GM12878 (cell line): ENCODE results near the gene TGFB2.

ENCODE experiments used
- ATF7 ChIP-seq: fragments of 450-650 bp; IDR thresholded peaks from 2 replicates; pipeline ENCODE4 v1.6.1; 2016; ENCODE audit warnings: low read depth, mild to moderate bottlenecking
- BRCA1 ChIP-seq: IDR thresholded peaks from 2 replicates; pipeline ENCODE4 v1.6.1; 2011; ENCODE audit warnings: low read depth, low read length, improper control_type of control experiment
- MEF2A ChIP-seq: IDR thresholded peaks from 2 replicates; pipeline ENCODE4 v1.6.1; 2011; ENCODE audit warnings: low read depth, mild to moderate bottlenecking, low read length, moderate library complexity; ENCODE audit not compliant: insufficient read depth
- NR2F1 ChIP-seq: fragments of 450-650 bp; conservative IDR thresholded peaks from 2 replicates; pipeline ENCODE4 v1.6.1; 2017; ENCODE audit warnings: mild to moderate bottlenecking
- POLR2AphosphoS5 ChIP-seq: IDR thresholded peaks from 2 replicates; pipeline ENCODE4 v1.6.1; 2011; ENCODE audit warnings: mild to moderate bottlenecking, low read length, inconsistent platforms
- TF ChIP-seq, protein P1 (sequence below), 3 experiments: IDR thresholded peaks in 2 of 3; conservative IDR thresholded peaks in 1 of 3; 2 replicates each; pipeline ENCODE4 v1.5.1; 2011; ENCODE audit warnings: low read depth in 3 of 3, low read length in 3 of 3, mild to moderate bottlenecking in 3 of 3, control low read depth in 2 of 3, moderate library complexity in 2 of 3, inconsistent platforms in 1 of 3, mixed read lengths in 1 of 3; ENCODE audit not compliant: control insufficient read depth in 2 of 3, insufficient read depth in 1 of 3; ENCODE audit errors: extremely low read depth in 1 of 3
- TF ChIP-seq, protein P2 (sequence below): IDR thresholded peaks from 2 replicates; pipeline ENCODE4 v1.6.1; 2011; ENCODE audit warnings: low read depth, mild to moderate bottlenecking, low read length, moderate library complexity, borderline replicate concordance; ENCODE audit errors: extremely low read depth
- TF ChIP-seq, protein P3 (sequence below): fragments of 450-650 bp; IDR thresholded peaks from 2 replicates; pipeline ENCODE4 v1.6.1; 2018; ENCODE audit warnings: borderline replicate concordance, mild to moderate bottlenecking; ENCODE audit not compliant: partially characterized antibody

DNA sequence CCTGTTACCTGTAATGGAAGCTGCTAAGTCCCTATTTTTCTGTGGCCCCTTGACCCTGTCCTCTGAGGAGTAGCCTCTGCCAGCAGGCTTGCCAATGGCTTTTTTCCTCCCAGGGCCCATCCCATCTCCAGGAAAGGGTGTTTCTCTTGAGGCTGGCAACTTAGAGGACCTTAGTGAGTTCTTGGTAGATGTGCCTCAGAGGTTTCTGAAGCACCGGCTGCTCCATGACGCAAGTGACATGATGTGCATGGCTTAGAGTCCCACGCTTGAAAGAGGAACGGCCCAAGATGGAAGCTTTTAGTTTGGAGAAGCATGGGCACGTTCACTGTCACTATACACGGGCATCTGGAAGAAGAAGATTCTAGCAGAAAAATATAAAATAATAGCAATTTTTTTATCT, 63.0 kb downstream of the TGFB2 start:
- TF ChIP-seq POLR2AphosphoS5 (no peak), BRCA1 (no peak), ATF7 (no peak), MEF2A (no peak), NR2F1 (no peak)
- TF ChIP-seq, protein P1, sequence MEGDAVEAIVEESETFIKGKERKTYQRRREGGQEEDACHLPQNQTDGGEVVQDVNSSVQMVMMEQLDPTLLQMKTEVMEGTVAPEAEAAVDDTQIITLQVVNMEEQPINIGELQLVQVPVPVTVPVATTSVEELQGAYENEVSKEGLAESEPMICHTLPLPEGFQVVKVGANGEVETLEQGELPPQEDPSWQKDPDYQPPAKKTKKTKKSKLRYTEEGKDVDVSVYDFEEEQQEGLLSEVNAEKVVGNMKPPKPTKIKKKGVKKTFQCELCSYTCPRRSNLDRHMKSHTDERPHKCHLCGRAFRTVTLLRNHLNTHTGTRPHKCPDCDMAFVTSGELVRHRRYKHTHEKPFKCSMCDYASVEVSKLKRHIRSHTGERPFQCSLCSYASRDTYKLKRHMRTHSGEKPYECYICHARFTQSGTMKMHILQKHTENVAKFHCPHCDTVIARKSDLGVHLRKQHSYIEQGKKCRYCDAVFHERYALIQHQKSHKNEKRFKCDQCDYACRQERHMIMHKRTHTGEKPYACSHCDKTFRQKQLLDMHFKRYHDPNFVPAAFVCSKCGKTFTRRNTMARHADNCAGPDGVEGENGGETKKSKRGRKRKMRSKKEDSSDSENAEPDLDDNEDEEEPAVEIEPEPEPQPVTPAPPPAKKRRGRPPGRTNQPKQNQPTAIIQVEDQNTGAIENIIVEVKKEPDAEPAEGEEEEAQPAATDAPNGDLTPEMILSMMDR (IDR thresholded peaks at IDR 0.05 in 2 of 3, conservative IDR thresholded peaks at IDR 0.05 in 1 of 3; ENCODE audit: control insufficient read depth in 2 of 3, extremely low read depth in 1 of 3, insufficient read depth in 1 of 3, low read depth in 3 of 3, low read length in 3 of 3) = no peak
- TF ChIP-seq, protein P2, sequence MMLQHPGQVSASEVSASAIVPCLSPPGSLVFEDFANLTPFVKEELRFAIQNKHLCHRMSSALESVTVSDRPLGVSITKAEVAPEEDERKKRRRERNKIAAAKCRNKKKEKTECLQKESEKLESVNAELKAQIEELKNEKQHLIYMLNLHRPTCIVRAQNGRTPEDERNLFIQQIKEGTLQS = no peak
- TF ChIP-seq, protein P3, sequence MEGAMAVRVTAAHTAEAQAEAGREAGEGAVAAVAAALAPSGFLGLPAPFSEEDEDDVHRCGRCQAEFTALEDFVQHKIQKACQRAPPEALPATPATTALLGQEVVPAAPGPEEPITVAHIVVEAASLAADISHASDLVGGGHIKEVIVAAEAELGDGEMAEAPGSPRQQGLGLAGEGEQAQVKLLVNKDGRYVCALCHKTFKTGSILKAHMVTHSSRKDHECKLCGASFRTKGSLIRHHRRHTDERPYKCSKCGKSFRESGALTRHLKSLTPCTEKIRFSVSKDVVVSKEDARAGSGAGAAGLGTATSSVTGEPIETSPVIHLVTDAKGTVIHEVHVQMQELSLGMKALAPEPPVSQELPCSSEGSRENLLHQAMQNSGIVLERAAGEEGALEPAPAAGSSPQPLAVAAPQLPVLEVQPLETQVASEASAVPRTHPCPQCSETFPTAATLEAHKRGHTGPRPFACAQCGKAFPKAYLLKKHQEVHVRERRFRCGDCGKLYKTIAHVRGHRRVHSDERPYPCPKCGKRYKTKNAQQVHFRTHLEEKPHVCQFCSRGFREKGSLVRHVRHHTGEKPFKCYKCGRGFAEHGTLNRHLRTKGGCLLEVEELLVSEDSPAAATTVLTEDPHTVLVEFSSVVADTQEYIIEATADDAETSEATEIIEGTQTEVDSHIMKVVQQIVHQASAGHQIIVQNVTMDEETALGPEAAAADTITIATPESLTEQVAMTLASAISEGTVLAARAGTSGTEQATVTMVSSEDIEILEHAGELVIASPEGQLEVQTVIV = no peak
